HG02970 (cell line): Measurements from ENCODE around the gene BNIP5.

ENCODE experiments used
- ATAC-seq: cut with Tn5 transposase; IDR thresholded peaks from one replicate; pipeline ENCODE4 v1.9.1; 2021; ENCODE audit warnings: mild to moderate bottlenecking, moderate library complexity, moderate number of reproducible peaks; ENCODE audit not compliant: unreplicated experiment, low FRiP score

The BNIP5 gene

GRCh38 chr6:36336779-36337241, at the start of gene BNIP5:
BNIP5 (minus strand) TSS chr6:36336888; CDS start chr6:36330690, 6,198 bp downstream.
- ATAC-seq, result no peak

GRCh38 chr6:36384095-36384494, 47.4 kb upstream of the BNIP5 start:
- no peak for ATAC-seq

- ATAC-seq, result no peak
Measured at GRCh38 chr6:36383606-36384005, 46.9 kb upstream of the BNIP5 start.

- ATAC-seq, result no peak
Measured at GRCh38 chr6:36382976-36383375, 46.3 kb upstream of the BNIP5 start.

- no peak for ATAC-seq
Measured at GRCh38 chr6:36381502-36382389, 45.1 kb upstream of the BNIP5 start.

GRCh38 chr6:36380166-36380565, 43.5 kb upstream of the BNIP5 start:
- ATAC-seq, result no peak

- ATAC-seq, result no peak
Measured at GRCh38 chr6:36378936-36379335, 42.2 kb upstream of the BNIP5 start.

GRCh38 chr6:36378243-36378920, 41.7 kb upstream of the BNIP5 start:
- no peak for ATAC-seq

GRCh38 chr6:36377594-36377993, 40.9 kb upstream of the BNIP5 start:
- ATAC-seq, result no peak

- no peak for ATAC-seq
Measured at GRCh38 chr6:36376742-36377141, 40.1 kb upstream of the BNIP5 start.

GRCh38 chr6:36376183-36376582, 39.5 kb upstream of the BNIP5 start:
- no peak for ATAC-seq

- ATAC-seq, result no peak
Measured at GRCh38 chr6:36375644-36376155, 39.0 kb upstream of the BNIP5 start.

GRCh38 chr6:36374972-36375371, 38.3 kb upstream of the BNIP5 start:
- ATAC-seq, result no peak

GRCh38 chr6:36374194-36374593, 37.5 kb upstream of the BNIP5 start:
- no peak for ATAC-seq

- ATAC-seq, result no peak
Measured at GRCh38 chr6:36373368-36374019, 36.8 kb upstream of the BNIP5 start.

- no peak for ATAC-seq
Measured at GRCh38 chr6:36372088-36372487, 35.4 kb upstream of the BNIP5 start.

GRCh38 chr6:36371211-36371610, 34.5 kb upstream of the BNIP5 start:
- ATAC-seq, result no peak

- ATAC-seq, result no peak
Measured at GRCh38 chr6:36370638-36371037, 34.0 kb upstream of the BNIP5 start.

- no peak for ATAC-seq
Measured at GRCh38 chr6:36368921-36369865, 32.5 kb upstream of the BNIP5 start.

- ATAC-seq, result no peak
Measured at GRCh38 chr6:36368421-36368820, 31.7 kb upstream of the BNIP5 start.
